Stimulated activated CD8-positive, alpha-beta memory T cell treated with anti-CD3 and anti-CD28 coated beads, Interleukin-4, amount 100 ng/mL, for 24 hours (primary cell): ENCODE measurements around the gene FADS6.
"Not testable (repeated sequence)": the region's sequence is repeated elsewhere in the genome, so short reads cannot be mapped to it uniquely, and the experiment has no call there.

Experiments used
- DNase-seq: peaks from one replicate; pipeline ENCODE4 v3.0.0-alpha.2; 2020; ENCODE audit warnings: low read depth

FADS6 gene

DNA sequence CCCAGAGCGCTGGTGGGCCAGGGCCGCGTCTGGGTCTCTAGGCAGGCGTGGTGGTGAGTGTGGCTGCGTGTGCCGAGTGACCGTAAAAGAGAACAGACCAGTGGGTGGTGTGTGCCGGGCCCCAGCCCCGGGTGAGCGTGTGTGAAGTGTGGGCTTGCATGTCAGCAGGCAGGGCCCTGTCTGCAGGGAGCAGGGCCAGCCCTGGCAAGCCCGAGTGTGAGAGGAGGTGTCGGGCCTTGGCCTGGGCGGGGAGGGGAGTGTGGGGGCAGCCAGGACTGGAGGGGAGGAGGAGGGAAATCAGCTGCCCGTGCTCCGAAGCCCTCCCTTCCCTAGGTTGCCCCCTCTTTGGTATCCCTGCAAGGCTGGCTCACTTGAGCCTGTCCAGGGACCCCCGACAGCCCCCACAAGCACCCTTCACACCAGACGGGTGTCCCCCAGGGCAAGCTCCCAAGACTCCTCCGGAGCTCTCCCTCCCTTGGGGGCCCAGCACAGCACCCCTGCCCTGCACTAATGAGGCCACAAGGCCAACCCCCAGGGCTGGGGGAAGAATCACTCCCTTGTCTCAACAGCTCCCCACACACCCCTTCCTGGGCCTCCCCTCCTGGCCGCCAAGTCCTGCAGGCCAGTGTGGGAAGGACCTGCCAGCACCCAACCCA lies 27.7 kb upstream of the FADS6 start:
- no peak for DNase-seq

GRCh38 chr17:74920642-74921025 lies 27.2 kb upstream of the FADS6 start:
- no peak for DNase-seq

DNA sequence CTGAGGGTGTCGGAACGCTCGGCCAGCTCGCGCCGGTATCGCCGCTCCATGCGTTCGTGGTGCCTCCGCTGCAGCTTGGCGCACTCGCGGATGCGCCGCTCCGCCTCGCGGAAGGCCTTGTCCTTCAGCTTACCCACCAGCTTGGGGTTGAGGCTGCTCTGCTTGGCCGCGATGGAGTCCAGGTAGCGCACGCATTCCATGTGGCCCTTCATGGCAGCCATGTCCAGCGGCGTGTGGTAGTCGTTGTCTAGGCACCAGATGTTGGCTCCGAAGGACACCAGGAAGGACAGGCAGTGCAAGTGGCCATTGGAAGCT lies 26.8 kb upstream of the FADS6 start:
- no peak for DNase-seq

- DNase-seq, result no peak
These were observed 26.2 kb upstream of the FADS6 start for GRCh38 chr17:74919440-74920305.

- DNase-seq, result no peak
These were observed 25.5 kb upstream of the FADS6 start for GRCh38 chr17:74918906-74919305.

GRCh38 chr17:74917430-74917829 lies 24.0 kb upstream of the FADS6 start:
- DNase-seq, result no peak

DNA sequence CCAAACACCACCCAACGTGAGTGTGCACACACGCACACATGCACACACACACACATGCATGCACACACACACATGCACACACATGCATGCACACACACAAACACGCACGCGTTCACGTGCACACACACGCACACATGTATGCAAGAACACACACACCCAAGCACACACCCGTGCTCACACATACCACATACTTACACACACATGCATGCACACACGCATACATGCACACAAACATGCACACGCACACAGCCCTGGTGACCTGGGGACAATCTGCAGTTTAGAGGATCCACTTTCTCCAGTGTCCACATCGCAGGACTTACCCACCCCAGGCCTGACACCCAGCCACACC lies 23.4 kb upstream of the FADS6 start:
- DNase-seq, result no peak

DNA sequence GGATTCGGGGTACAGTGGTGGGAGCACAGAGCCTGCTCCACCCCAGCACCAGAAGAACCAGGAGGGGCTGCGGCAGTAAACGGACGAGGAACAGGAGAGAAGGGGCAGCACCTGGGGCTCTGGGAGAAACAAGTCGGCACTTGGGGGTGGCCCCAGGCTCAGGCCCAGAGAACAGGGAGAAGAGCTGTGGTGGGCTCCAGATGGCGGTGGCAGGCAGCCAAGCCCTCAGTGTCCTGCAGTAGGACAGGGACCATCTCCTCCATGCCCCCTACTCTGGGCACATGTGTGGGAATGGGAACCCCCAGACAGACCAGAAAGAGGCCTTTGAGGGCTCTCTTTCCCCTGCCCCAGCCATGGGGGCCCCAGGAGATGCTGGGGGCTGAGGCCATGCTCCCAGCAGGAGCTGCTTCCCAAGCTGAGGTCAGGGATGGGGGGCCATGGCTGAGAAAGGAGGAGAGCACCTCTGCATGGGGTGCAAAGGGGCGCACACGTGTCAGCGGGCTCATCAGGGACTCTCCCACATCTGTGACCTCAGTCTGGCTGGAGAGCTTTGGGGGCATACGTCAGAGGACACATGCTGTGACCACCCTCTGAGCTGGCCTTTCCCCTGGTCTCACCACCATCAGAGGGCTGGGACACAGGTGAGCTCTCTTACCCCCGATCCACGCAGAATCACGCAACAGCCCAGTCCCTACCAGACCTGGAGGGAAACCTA lies 22.9 kb upstream of the FADS6 start:
- no peak for DNase-seq

GRCh38 chr17:74911423-74911822 lies 18.0 kb upstream of the FADS6 start:
- not testable (repeated sequence) for DNase-seq

- not testable (repeated sequence) for DNase-seq
These were observed 15.7 kb upstream of the FADS6 start for GRCh38 chr17:74909097-74909496.

GRCh38 chr17:74907012-74907411 lies 13.6 kb upstream of the FADS6 start:
- no peak for DNase-seq

DNA sequence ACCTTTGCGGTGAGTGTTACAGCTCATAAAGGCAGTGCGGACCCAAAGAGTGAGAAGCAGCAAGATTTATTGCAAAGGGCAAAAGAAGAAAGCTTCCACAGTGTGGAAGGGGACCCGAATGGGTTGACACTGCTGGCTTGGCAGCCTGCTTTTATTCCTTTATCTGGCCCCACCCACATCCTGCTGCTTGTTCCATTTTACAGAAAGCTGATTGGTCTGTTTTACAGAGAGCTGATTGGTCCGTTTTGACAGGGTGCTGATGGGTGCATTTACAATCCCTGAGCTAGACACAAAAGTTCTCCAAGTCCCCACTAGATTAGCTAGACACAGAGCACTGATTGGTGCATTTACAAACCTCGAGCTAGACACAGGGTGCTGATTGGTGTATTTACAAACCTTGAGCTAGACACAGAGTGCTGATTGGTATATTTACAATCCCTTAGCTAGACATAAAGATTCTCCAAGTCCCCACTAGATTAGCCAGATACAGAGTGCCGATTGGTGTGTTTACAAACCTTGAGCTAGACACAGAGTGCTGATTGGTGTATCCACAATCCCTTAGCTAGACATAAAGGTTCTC lies 12.9 kb upstream of the FADS6 start:
- not testable (repeated sequence) for DNase-seq

DNA sequence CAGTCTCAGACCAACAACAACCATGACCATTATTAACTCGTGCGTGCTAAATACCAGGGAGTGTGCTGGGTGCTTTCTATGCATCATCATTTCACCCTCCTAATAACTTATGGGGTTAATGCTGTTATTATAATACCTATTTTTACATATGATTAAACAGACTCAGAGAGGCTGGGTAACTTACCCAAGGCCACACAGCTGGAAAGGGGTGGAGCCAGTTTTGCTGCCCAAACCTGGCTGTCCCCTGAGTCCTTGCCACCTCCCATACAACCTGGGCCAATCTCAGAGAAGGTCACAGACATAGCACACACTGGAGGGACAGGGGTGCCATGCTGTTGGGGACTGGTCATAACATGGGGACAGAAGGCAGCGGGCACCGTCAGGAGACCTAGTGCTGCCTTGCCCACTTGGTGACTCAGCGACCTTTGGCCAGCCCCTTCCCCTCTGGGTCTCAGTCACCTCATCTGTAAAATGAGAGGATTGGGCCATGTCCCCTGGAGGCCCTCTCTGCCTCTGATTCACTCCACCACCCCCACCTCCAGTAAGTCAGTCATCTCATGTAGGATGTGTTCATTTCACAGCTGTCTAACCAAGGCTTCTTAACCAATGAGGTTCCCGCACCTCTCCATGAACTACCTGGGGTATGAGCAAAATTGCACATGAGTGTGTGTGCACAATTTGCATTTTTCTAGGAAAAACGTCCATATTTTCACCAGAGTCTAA lies 11.4 kb upstream of the FADS6 start:
- DNase-seq, result no peak

DNA sequence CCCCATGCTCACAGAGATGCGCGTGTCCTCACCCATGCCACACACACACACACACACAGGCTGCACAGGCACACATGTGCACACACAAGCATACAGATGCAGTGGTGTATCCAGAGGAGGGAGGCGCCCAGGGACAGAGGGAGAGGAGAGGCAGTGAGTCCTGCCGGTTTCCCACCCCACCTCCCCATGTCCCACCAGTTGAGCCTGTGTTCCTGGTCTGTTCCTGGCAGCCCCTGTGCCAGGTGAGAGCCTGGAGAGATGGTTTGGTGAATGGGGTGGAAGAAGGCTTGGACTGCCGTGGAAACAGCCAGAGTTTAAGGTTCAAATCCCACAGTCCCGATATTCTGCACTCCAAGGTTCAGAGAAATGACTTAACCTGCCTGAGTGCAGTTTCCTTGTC lies 10.2 kb upstream of the FADS6 start:
- no peak for DNase-seq

DNA sequence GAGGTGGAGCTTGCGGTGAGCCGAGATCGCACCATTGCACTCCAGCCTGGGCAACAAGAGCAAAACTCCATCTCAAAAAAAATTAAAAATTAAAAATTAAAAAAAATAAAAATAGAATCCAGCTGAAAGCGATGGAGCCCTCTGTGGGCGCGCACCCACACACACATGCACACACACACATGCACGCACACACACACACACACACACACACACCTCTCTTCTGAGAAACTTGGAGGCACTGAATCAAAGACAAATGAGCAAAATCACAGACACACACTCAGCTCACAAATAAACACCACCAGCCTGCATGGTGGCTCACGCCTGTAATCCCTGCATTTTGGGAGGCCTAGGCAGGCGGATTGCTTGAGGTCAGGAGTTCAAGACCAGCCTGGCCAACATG lies 9.6 kb upstream of the FADS6 start:
- DNase-seq, result no peak

DNA sequence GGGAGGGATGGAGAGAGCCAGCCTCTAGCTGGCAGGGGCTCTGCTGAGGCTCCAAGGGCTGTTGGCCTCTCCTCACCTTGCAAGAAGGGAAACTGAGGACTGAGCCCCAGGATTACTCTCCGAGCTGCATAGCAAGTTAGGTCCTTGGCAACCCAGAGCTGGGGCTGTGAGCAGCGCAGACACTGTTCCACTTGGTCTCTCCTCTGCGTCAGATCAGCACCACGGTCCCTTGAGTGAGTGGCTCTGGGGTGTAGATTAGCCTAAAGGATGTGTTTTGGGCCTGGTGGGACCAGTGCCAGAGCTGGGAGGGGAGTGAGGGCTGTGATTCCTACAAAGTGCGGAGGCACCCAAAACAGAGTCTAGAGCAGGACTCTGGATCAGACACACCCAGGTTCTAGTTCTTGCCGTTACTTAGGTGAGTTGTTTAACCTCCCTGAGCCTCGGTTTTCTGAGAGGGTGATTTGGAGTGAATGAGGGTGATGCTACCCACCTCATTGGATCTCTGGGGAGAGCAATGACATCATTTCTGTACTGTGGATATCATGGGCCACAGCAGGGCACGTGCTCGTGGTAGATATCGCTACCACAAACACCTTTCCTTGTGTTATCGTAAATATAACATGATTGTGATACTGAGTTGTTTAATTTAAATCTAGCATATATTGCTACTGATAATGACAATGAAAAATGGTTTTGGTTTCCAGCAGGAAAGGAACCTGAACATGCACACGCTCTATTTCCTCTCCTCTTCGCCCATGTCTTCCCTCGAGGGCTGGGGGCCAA lies 8.1 kb upstream of the FADS6 start:
- no peak for DNase-seq

DNA sequence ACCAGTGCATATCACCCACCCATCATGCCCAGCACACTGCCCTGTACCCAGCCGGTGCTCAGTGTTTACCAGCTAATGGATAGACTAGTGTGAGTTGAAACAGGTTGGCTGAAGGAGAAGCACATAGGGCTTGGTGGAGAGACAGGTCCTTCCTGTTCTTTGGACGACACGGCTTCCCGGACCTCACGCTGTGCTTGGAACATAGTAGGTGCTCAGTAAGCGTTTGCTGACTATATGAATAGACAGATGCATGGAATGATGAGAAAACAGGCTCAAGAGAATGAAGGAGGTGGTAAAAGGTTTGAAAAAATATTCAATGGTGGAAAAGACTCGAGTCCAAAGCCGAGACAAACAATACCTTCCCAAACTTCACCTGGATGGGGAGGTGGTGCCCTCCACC lies 6.8 kb upstream of the FADS6 start:
- DNase-seq, result no peak

GRCh38 chr17:74898376-74898946 lies 5.0 kb upstream of the FADS6 start:
- no peak for DNase-seq

DNA sequence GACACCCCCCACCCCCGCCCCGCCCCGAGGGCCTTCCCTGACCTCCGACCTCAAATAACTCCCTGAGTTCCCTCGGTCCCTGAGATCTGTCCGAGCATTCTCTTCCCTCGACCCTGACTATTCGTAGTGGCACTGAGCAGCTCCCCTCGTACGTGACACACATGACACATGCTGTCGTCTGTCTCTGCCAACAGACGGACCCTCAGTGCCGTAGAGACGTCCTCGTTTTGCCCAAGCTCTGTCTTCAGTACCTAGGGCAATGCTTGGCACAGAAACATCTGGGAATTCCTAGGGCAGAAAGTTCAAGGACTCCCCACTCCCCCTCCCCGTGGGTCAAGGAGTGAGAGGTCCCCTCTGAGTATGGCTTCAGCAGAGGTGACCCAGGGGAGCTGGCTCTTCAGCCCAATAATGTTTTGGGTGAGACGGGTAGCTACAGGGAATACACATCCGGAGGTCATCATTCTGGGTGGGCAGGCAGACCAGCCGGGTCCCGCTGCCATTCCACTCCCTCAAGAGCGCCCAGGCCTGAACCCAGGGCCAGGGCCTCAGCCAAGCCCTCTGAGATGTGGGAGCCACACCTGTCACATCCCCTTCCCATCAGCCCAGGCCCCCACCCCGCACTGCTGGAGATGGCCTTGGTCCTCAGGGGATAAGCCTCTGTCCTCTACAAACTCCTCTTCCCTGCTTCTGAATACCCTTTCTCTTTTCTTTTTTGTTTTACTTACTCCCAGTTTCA lies 671 bp upstream of the FADS6 start:
- no peak for DNase-seq
